ENCODE results near the gene MUC6. TPM values are rescaled to one million over a fixed set of nuclear protein-coding genes. Genes with fewer than 3 reads are reported as not detected.

MUC6 gene
- total and polyA plus RNA-seq, 10 of the 15 experiments (the other 5 are each of a cell fraction or from before 2014, with no cell fraction given) = 0.03 TPM; not detected in 8

GRCh38 chr11:1028291-1028540 is 8.3 kb downstream of the MUC6 start:
- H3K27ac ChIP-seq (ENCODE audit: control insufficient read depth, insufficient read depth) = no peak overlapping the region
- in situ Hi-C loops (cut with MboI) = no loop called here
- BruUV-seq (replicated peaks) = no TSS peak
- intact Hi-C loops (cut with micrococcal nuclease; ENCODE audit: unreplicated experiment) = no loop called here
- ChIA-PET CTCF (no interaction called here), RAD21 (ENCODE audit: unreplicated experiment) (no interaction called here), POLR2A (no interaction called here), SMC1A (ENCODE audit: uncharacterized antibody, unreplicated experiment) (no interaction called here)
- H3K36me3 ChIP-seq (ENCODE audit: control insufficient read depth in 2 of 2, insufficient read depth in 2 of 2, low read length in 1 of 2) = no peaks in the 10 kb centered on the region
- H3K79me2 ChIP-seq (ENCODE audit: control insufficient read depth, insufficient read depth, low read length) = no peaks in the 10 kb centered on the region
- no peaks in the 10 kb centered on the region for H3K27me3 ChIP-seq (replicated peaks in 1 of 2; ENCODE audit: control insufficient read depth in 2 of 2, insufficient read depth in 2 of 2, low read length in 1 of 2)
- no peaks in the 10 kb centered on the region for H4K20me1 ChIP-seq (ENCODE audit: control insufficient read depth, insufficient read depth)
- DNase-seq (ENCODE audit: low read depth, low spot score) = no peak
- no peak for FAIRE-seq
- TF ChIP-seq EZH2 (IDR thresholded peaks at IDR 0.05; ENCODE audit: borderline replicate concordance, control insufficient read depth, low read depth, low read length) = no peak
- no peak for TF ChIP-seq EED (IDR thresholded peaks at IDR 0.05; ENCODE audit: low read depth)
- no peak for TF ChIP-seq WRNIP1 (IDR thresholded peaks at IDR 0.05; ENCODE audit: borderline replicate concordance, low read depth, low read length)
- TF ChIP-seq TCF3 (IDR thresholded peaks at IDR 0.05; ENCODE audit: borderline replicate concordance, insufficient read depth, low read depth, low read length) = no peak
- no peak for TF ChIP-seq STAT3 (IDR thresholded peaks at IDR 0.05; ENCODE audit: low read depth, low read length)
- no peak for TF ChIP-seq ASH2L (IDR thresholded peaks at IDR 0.05; ENCODE audit: borderline replicate concordance, low read depth)
- TF ChIP-seq SMAD5 (IDR thresholded peaks at IDR 0.05; ENCODE audit: low read depth) = no peak
- TF ChIP-seq ZNF207 (IDR thresholded peaks at IDR 0.05; ENCODE audit: borderline replicate concordance) = no peak
- TF ChIP-seq ZBTB33 (IDR thresholded peaks at IDR 0.05) = no peak
- TF ChIP-seq MAX (IDR thresholded peaks at IDR 0.05; ENCODE audit: low read depth, low read length) = no peak
- no peak for TF ChIP-seq RAD51 (IDR thresholded peaks at IDR 0.05)
- no peaks in the 10 kb centered on the region for H3K9me3 ChIP-seq (replicated peaks; ENCODE audit: control insufficient read depth, insufficient read depth, low read length)
- 65% methylated on average over 17 of the region's 17 CpGs for WGBS (ENCODE audit: insufficient coverage, insufficient replicate concordance, low lambda C conversion rate, missing lambda C conversion rate)
- no peak overlapping the region for H3K9ac ChIP-seq (ENCODE audit: control insufficient read depth, insufficient read depth, low read length)
- ATAC-seq = no peak
- H3K4me3 ChIP-seq = no peak overlapping the region
- H3K4me2 ChIP-seq (ENCODE audit: control insufficient read depth, insufficient read depth) = no peak overlapping the region
- H3K4me1 ChIP-seq (ENCODE audit: control insufficient read depth, insufficient read depth, low read length) = no peaks in the 10 kb centered on the region
- no peak overlapping the region for H2AFZ ChIP-seq (ENCODE audit: control insufficient read depth, low read depth, low read length)
